WTC11 (cell line): ENCODE results near the gene SYT1. TPM values are rescaled to one million over a fixed set of nuclear protein-coding genes. Genes with fewer than 3 reads are reported as not detected.

Source experiments
- ATAC-seq: fragments of 200-7000 bp; cut with Tn5 transposase; 2 replicates; pipeline ENCODE4 v1.10.0; 2021; ENCODE audit warnings: mild to moderate bottlenecking, moderate library complexity
- CTCF ChIA-PET: fragments of 300-600 bp; sonication (Branson Sonifier 250); formaldehyde crosslinking; loops from one replicate; lab custom pipeline; 2021; ENCODE audit warnings: antibody characterized with exemption; lab: Charles Lee
- POLR2A ChIA-PET: fragments of 350-600 bp; sonication (Branson Sonifier 250); formaldehyde crosslinking; loops from one replicate; lab custom pipeline; 2021; ENCODE audit warnings: antibody characterized with exemption; lab: Charles Lee
- DNase-seq: peaks from one replicate; pipeline ENCODE4 v3.0.0; 2021; ENCODE audit warnings: low spot score
- H3K27ac Mint-ChIP-seq: 2 replicates; pipeline ENCODE4 v1.8.0; 2021; ENCODE audit warnings: mixed read lengths
- H3K27me3 Mint-ChIP-seq: 2 replicates; pipeline ENCODE4 v1.8.0; 2021; ENCODE audit warnings: low read depth, mild to moderate bottlenecking, moderate library complexity, mixed read lengths
- H3K36me3 Mint-ChIP-seq: 2 replicates; pipeline ENCODE4 v1.8.0; 2021; ENCODE audit warnings: mixed read lengths
- H3K4me1 Mint-ChIP-seq: 2 replicates; pipeline ENCODE4 v1.8.0; 2022; ENCODE audit warnings: mixed read lengths
- H3K4me3 Mint-ChIP-seq: 2 replicates; pipeline ENCODE4 v1.8.0; 2021; ENCODE audit warnings: mild to moderate bottlenecking, moderate library complexity, mixed read lengths
- H3K9me3 Mint-ChIP-seq: 2 replicates; pipeline ENCODE4 v1.8.0; 2021; ENCODE audit warnings: mixed read lengths
- AR ChIP-seq: fragments of 250-450 bp; sonication (Bioruptor Pico); IDR thresholded peaks from 2 replicates; pipeline ENCODE4 v1.9.0; 2021; ENCODE audit warnings: mild to moderate bottlenecking
- ATF1 ChIP-seq: sonication (generic); formaldehyde crosslinking; IDR thresholded peaks from 2 replicates; pipeline ENCODE4 v1.8.1; 2023; ENCODE audit warnings: mild to moderate bottlenecking, moderate library complexity, missing genetic modification reagents
- ATF6 ChIP-seq: sonication (generic); formaldehyde crosslinking; IDR thresholded peaks from 2 replicates; pipeline ENCODE4 v1.8.1; 2023; ENCODE audit warnings: mild to moderate bottlenecking, missing genetic modification reagents
- CBFB ChIP-seq: sonication (generic); formaldehyde crosslinking; IDR thresholded peaks from 2 replicates; pipeline ENCODE4 v1.8.1; 2022; ENCODE audit warnings: mild to moderate bottlenecking, low read depth, missing genetic modification reagents
- CREM ChIP-seq: sonication (generic); formaldehyde crosslinking; IDR thresholded peaks from 2 replicates; pipeline ENCODE4 v1.8.1; 2022; ENCODE audit warnings: mild to moderate bottlenecking, missing genetic modification reagents, moderate library complexity
- E2F5 ChIP-seq: sonication (generic); formaldehyde crosslinking; IDR thresholded peaks from 2 replicates; pipeline ENCODE4 v1.8.1; 2022; ENCODE audit warnings: mild to moderate bottlenecking, moderate library complexity, missing genetic modification reagents
- ELF4 ChIP-seq: sonication (generic); formaldehyde crosslinking; IDR thresholded peaks from 2 replicates; pipeline ENCODE4 v1.8.1; 2022; ENCODE audit warnings: low read depth, mild to moderate bottlenecking, moderate library complexity, missing genetic modification reagents
- EMX1 ChIP-seq: fragments of 250-450 bp; sonication (Bioruptor Pico); IDR thresholded peaks from 2 replicates; pipeline ENCODE4 v1.8.0; 2021; ENCODE audit warnings: mild to moderate bottlenecking
- ETV6 ChIP-seq: sonication (generic); formaldehyde crosslinking; IDR thresholded peaks from 2 replicates; pipeline ENCODE4 v1.8.1; 2022; ENCODE audit warnings: mild to moderate bottlenecking, missing genetic modification reagents
- FOXK1 ChIP-seq: sonication (generic); formaldehyde crosslinking; IDR thresholded peaks from 2 replicates; pipeline ENCODE4 v1.8.0; 2022; ENCODE audit warnings: mild to moderate bottlenecking, moderate library complexity, missing genetic modification reagents
- GTF2I ChIP-seq: fragments of 250-450 bp; sonication (Bioruptor Pico); conservative IDR thresholded peaks from 2 replicates; pipeline ENCODE4 v1.4.0; 2021; ENCODE audit warnings: mild to moderate bottlenecking
- JAZF1 ChIP-seq: fragments of 250-450 bp; sonication (Bioruptor Pico); IDR thresholded peaks from 2 replicates; pipeline ENCODE4 v1.9.0; 2021; ENCODE audit warnings: moderate library complexity, mild to moderate bottlenecking, inconsistent platforms
- KAT7 ChIP-seq: sonication (generic); formaldehyde crosslinking; IDR thresholded peaks from 2 replicates; pipeline ENCODE4 v1.8.1; 2023; ENCODE audit warnings: missing genetic modification reagents, mild to moderate bottlenecking, borderline replicate concordance
- MYBL2 ChIP-seq: sonication (generic); formaldehyde crosslinking; IDR thresholded peaks from 2 replicates; pipeline ENCODE4 v1.8.1; 2023; ENCODE audit warnings: mild to moderate bottlenecking, moderate library complexity, missing genetic modification reagents
- NFE2L1 ChIP-seq: sonication (generic); formaldehyde crosslinking; IDR thresholded peaks from 2 replicates; pipeline ENCODE4 v1.8.1; 2023; ENCODE audit warnings: missing genetic modification reagents
- NR2C2 ChIP-seq: sonication (generic); formaldehyde crosslinking; IDR thresholded peaks from 2 replicates; pipeline ENCODE4 v1.8.0; 2022; ENCODE audit warnings: mild to moderate bottlenecking, missing genetic modification reagents
- RORB ChIP-seq: fragments of 250-450 bp; sonication (Bioruptor Pico); IDR thresholded peaks from 2 replicates; pipeline ENCODE4 v1.9.0; 2021; ENCODE audit warnings: mild to moderate bottlenecking
- TCF7 ChIP-seq: sonication (generic); formaldehyde crosslinking; IDR thresholded peaks from 2 replicates; pipeline ENCODE4 v1.8.0; 2022; ENCODE audit warnings: mild to moderate bottlenecking, low read depth, missing genetic modification reagents, moderate library complexity
- TP53 ChIP-seq: sonication (generic); formaldehyde crosslinking; IDR thresholded peaks from 2 replicates; pipeline ENCODE4 v1.8.1; 2023; ENCODE audit warnings: mild to moderate bottlenecking, missing genetic modification reagents
- ZNF121 ChIP-seq: sonication (generic); formaldehyde crosslinking; IDR thresholded peaks from 2 replicates; pipeline ENCODE4 v1.8.0; 2023; ENCODE audit warnings: missing genetic modification reagents
- ZNF138 ChIP-seq: sonication (generic); formaldehyde crosslinking; conservative IDR thresholded peaks from 2 replicates; pipeline ENCODE4 v1.8.1; 2022; ENCODE audit warnings: mild to moderate bottlenecking, moderate library complexity, missing genetic modification reagents
- ZNF219 ChIP-seq: sonication (generic); formaldehyde crosslinking; IDR thresholded peaks from 2 replicates; pipeline ENCODE4 v1.8.0; 2023; ENCODE audit warnings: missing genetic modification reagents, mild to moderate bottlenecking, borderline replicate concordance
- ZNF317 ChIP-seq: sonication (generic); formaldehyde crosslinking; IDR thresholded peaks from 2 replicates; pipeline ENCODE4 v1.8.1; 2023; ENCODE audit warnings: low read depth, mild to moderate bottlenecking, moderate library complexity, missing genetic modification reagents, borderline replicate concordance
- ZNF396 ChIP-seq: fragments of 250-450 bp; sonication (Bioruptor Pico); IDR thresholded peaks from 2 replicates; pipeline ENCODE4 v1.8.0; 2021; ENCODE audit warnings: mild to moderate bottlenecking, moderate library complexity, borderline replicate concordance
- ZSCAN18 ChIP-seq: fragments of 250-450 bp; sonication (Bioruptor Pico); IDR thresholded peaks from 2 replicates; pipeline ENCODE4 v2.1.2; 2022; ENCODE audit warnings: mild to moderate bottlenecking, moderate library complexity
- total RNA-seq: library from RNA; stranded (reverse); gene quantifications from 3 replicates; pipeline ENCODE4 v1.2.3, GENCODE V29; 2021

Gene SYT1
- total RNA-seq, 1 experiment from 2014 or later = 45.2 TPM

- TF ChIP-seq ETV6 (CRISPR knock-in tag) = no peak
- no peak for TF ChIP-seq NFE2L1 (CRISPR knock-in tag)
- TF ChIP-seq CREM (CRISPR knock-in tag) = no peak
- TF ChIP-seq EMX1 (CRISPR knock-in tag) = no peak
- no peak for TF ChIP-seq GTF2I (CRISPR knock-in tag)
- no peak for TF ChIP-seq TP53 (CRISPR knock-in tag)
- TF ChIP-seq ZNF121 (CRISPR knock-in tag) = no peak
- no peak for TF ChIP-seq ZNF396
- TF ChIP-seq KAT7 = no peak
- no peak for TF ChIP-seq ATF6 (CRISPR knock-in tag)
- no peak for TF ChIP-seq MYBL2 (CRISPR knock-in tag)
- no peak for TF ChIP-seq ZNF219 (CRISPR knock-in tag)
- no peak for TF ChIP-seq RORB (CRISPR knock-in tag)
These were observed 310.1 kb downstream of the SYT1 start for GRCh38 chr12:79174626-79175025.

GRCh38 chr12:79183003-79183402 is 318.4 kb downstream of the SYT1 start:
- ChIA-PET CTCF (interaction anchor here (1.3 to 1.6 kb wide), 2 partner anchors 8 to 713 kb away, joined by 3 to 7 read pairs; no protein-coding TSS in a partner anchor), POLR2A (no interaction called here)
- H3K27me3 Mint-ChIP-seq = no peaks in the 10 kb centered on the region
- peaks cover 3% of the 10 kb centered on the region for H3K9me3 Mint-ChIP-seq
- H3K4me1 Mint-ChIP-seq = peaks cover 8% of the 10 kb centered on the region
- no peak for ATAC-seq
- H3K4me3 Mint-ChIP-seq = no peak overlapping the region
- no peak for TF ChIP-seq TCF7
- no peaks in the 10 kb centered on the region for H3K36me3 Mint-ChIP-seq
- H3K27ac Mint-ChIP-seq = no peak overlapping the region
- DNase-seq = no peak

More at GRCh38 chr12:79174626-79175025, 310.1 kb downstream of the SYT1 start:
- Mint-ChIP-seq H3K36me3 (peaks cover 8% of the 10 kb centered on the region; the same call in 1 of the 2 replicates), H3K4me1 (no peaks in the 10 kb centered on the region), H3K9me3 (peaks cover 25% of the 10 kb centered on the region), H3K4me3 (no peak overlapping the region), H3K27me3 (no peaks in the 10 kb centered on the region), H3K27ac (no peak overlapping the region)
- POLR2A ChIA-PET = interaction anchor here (0.6 kb wide), 1 partner anchor 70 kb away, joined by 8 read pairs; no protein-coding TSS in a partner anchor
- no peak; the same call in 1 of the 2 replicates for ATAC-seq
- no peak for DNase-seq
- CTCF ChIA-PET = interaction anchor here (0.9 to 1.2 kb wide), 3 partner anchors 8 to 573 kb away, joined by 4 to 7 read pairs (median 4); no protein-coding TSS in a partner anchor

GRCh38 chr12:79183926-79184325 is 319.4 kb downstream of the SYT1 start:
- no peak overlapping the region for H3K4me3 Mint-ChIP-seq
- H3K4me1 Mint-ChIP-seq = peaks cover 8% of the 10 kb centered on the region
- ChIA-PET CTCF (interaction anchor here (0.6 to 1.6 kb wide), 3 partner anchors 9 to 714 kb away, joined by 3 to 7 read pairs (median 6); no protein-coding TSS in a partner anchor), POLR2A (no interaction called here)
- ATAC-seq (no peak), DNase-seq (no peak)
- H3K27ac Mint-ChIP-seq = no peak overlapping the region
- no peaks in the 10 kb centered on the region for H3K9me3 Mint-ChIP-seq
- no peaks in the 10 kb centered on the region for H3K27me3 Mint-ChIP-seq
- H3K36me3 Mint-ChIP-seq = no peaks in the 10 kb centered on the region
- TF ChIP-seq CBFB (CRISPR knock-in tag) (no peak), ZSCAN18 (CRISPR knock-in tag) (no peak), ZNF138 (CRISPR knock-in tag) (no peak), ATF6 (CRISPR knock-in tag) (no peak), ZNF121 (CRISPR knock-in tag) (no peak), ELF4 (CRISPR knock-in tag) (no peak), E2F5 (CRISPR knock-in tag) (no peak), ATF1 (CRISPR knock-in tag) (no peak), FOXK1 (no peak), NR2C2 (CRISPR knock-in tag) (no peak), ZNF317 (no peak), NFE2L1 (CRISPR knock-in tag) (no peak), AR (CRISPR knock-in tag) (no peak), JAZF1 (CRISPR knock-in tag) (no peak)
